CD14-positive monocyte (primary cell): Measurements from ENCODE around the gene ANO7. TPM values are rescaled to one million over a fixed set of nuclear protein-coding genes. Genes with fewer than 3 reads are reported as not detected.

Experiments used
- DNase-seq, 3 donors: peaks; one replicate each; pipeline ENCODE4 v3.0.0-alpha.2; 2011 to 2022
- H2AFZ ChIP-seq: 2 replicates; pipeline ENCODE4 v1.6.0; 2012; ENCODE audit warnings: mild to moderate bottlenecking, low read depth, low read length, inconsistent platforms; ENCODE audit not compliant: insufficient read depth, poor library complexity, severe bottlenecking
- H3K27ac ChIP-seq, 2 donors: 1 replicate in 1 of 2; 2 replicates in 1 of 2; pipeline ENCODE4 v1.5.1; 2012 to 2013; ENCODE audit warnings: low read length in 2 of 2, control low read depth in 1 of 2, inconsistent platforms in 1 of 2, low read depth in 1 of 2, mild to moderate bottlenecking in 1 of 2
- H3K27me3 ChIP-seq, 2 donors: one replicate each; pipeline versions ENCODE4 v1.6.0 to v1.6.1; 2011 to 2013; ENCODE audit warnings: low read length in 2 of 2; ENCODE audit not compliant: control insufficient read depth in 2 of 2, insufficient read depth in 2 of 2
- H3K36me3 ChIP-seq, 2 donors: replicated peaks in 1 of 2; 1 replicate in 1 of 2; 2 replicates in 1 of 2; pipeline versions ENCODE4 v1.5.1 to v1.6.1; 2012 to 2013; ENCODE audit warnings: low read length in 2 of 2, control low read depth in 1 of 2, inconsistent platforms in 1 of 2, mild to moderate bottlenecking in 1 of 2; ENCODE audit not compliant: insufficient read depth in 2 of 2, control insufficient read depth in 1 of 2
- H3K4me1 ChIP-seq, 2 donors: 1 replicate in 1 of 2; 2 replicates in 1 of 2; pipeline versions ENCODE4 v1.5.1 to v1.6.1; 2012 to 2013; ENCODE audit warnings: low read length in 2 of 2, control low read depth in 1 of 2, inconsistent platforms in 1 of 2, mild to moderate bottlenecking in 1 of 2, moderate library complexity in 1 of 2; ENCODE audit not compliant: insufficient read depth in 2 of 2, control insufficient read depth in 1 of 2
- H3K4me2 ChIP-seq: replicated peaks from 2 replicates; pipeline ENCODE3; 2012; ENCODE audit warnings: low read length, moderate library complexity, mild to moderate bottlenecking; ENCODE audit not compliant: poor library complexity, severe bottlenecking; ENCODE audit errors: extremely low read depth
- H3K4me3 ChIP-seq, 3 experiments: fragments of 200-600 bp in 1 of 3; sonication (generic) in 1 of 3; replicated peaks in 1 of 3; 1 replicate in 2 of 3; 2 replicates in 1 of 3; pipeline ENCODE4 v1.5.1; 2011 to 2013; ENCODE audit warnings: low read length in 3 of 3, mild to moderate bottlenecking in 3 of 3, control low read depth in 2 of 3, low read depth in 2 of 3, inconsistent platforms in 1 of 3, moderate library complexity in 1 of 3
- H3K79me2 ChIP-seq: 2 replicates; pipeline ENCODE4 v1.6.0; 2012; ENCODE audit warnings: mild to moderate bottlenecking, control low read depth, inconsistent platforms, low read length, moderate library complexity; ENCODE audit not compliant: insufficient read depth
- H3K9ac ChIP-seq: 2 replicates; pipeline ENCODE4 v1.6.0; 2017; ENCODE audit warnings: low read length, mild to moderate bottlenecking; ENCODE audit not compliant: insufficient read depth, poor library complexity, severe bottlenecking
- H3K9me3 ChIP-seq, 2 donors: replicated peaks in 1 of 2; 1 replicate in 1 of 2; 2 replicates in 1 of 2; pipeline versions ENCODE4 v1.5.1 to v1.6.1; 2012 to 2013; ENCODE audit warnings: low read length in 2 of 2, control low read depth in 1 of 2; ENCODE audit not compliant: control insufficient read depth in 1 of 2, insufficient read depth in 1 of 2
- H4K20me1 ChIP-seq: 2 replicates; pipeline ENCODE4 v1.6.0; 2012; ENCODE audit warnings: mild to moderate bottlenecking, low read length, control low read depth, moderate library complexity; ENCODE audit not compliant: insufficient read depth
- H3K27ac Mint-ChIP-seq, 7 donors: one replicate each; pipeline ENCODE4 v1.8.0; 2020; ENCODE audit warnings: mild to moderate bottlenecking in 7 of 7, mixed read lengths in 7 of 7, moderate library complexity in 6 of 7, inconsistent platforms in 2 of 7
- H3K27me3 Mint-ChIP-seq, 3 donors: one replicate each; pipeline ENCODE4 v1.8.0; 2021 to 2022; ENCODE audit warnings: low read depth in 3 of 3, mild to moderate bottlenecking in 3 of 3, mixed read lengths in 3 of 3, moderate library complexity in 3 of 3, inconsistent platforms in 1 of 3
- H3K36me3 Mint-ChIP-seq, 2 donors: one replicate each; pipeline ENCODE4 v1.8.0; 2020; ENCODE audit warnings: mixed read lengths in 2 of 2, inconsistent platforms in 1 of 2, mild to moderate bottlenecking in 1 of 2
- H3K4me1 Mint-ChIP-seq: one replicate; pipeline ENCODE4 v1.8.0; 2020; ENCODE audit warnings: mild to moderate bottlenecking, mixed read lengths
- H3K4me3 Mint-ChIP-seq, 2 donors: one replicate each; pipeline ENCODE4 v1.8.0; 2020; ENCODE audit warnings: mild to moderate bottlenecking in 2 of 2, mixed read lengths in 2 of 2, moderate library complexity in 1 of 2
- H3K9me3 Mint-ChIP-seq, 7 donors: one replicate each; pipeline ENCODE4 v1.8.0; 2020 to 2022; ENCODE audit warnings: mixed read lengths in 7 of 7, mild to moderate bottlenecking in 6 of 7, moderate library complexity in 6 of 7, inconsistent platforms in 2 of 7
- WGBS: methylation state at CpG from one replicate; pipeline ENCODE4 v1.1.5; 2013; ENCODE audit warnings: missing lambda C conversion rate; ENCODE audit not compliant: insufficient coverage; 5-methylcytosine and 5-hydroxymethylcytosine counted together
- intact Hi-C, 2 donors: fragments of 100-400 bp; cut with micrococcal nuclease; formaldehyde crosslinking; loops; one replicate each; pipeline versions ENCODE4 v1.15.0 to v1.15.1; 2023
- polyA plus RNA-seq, 3 donors: library from polyadenylated mRNA; depleted of rRNA in 1 of 3; unstranded in 2 of 3; stranded (reverse) in 1 of 3; fragments of 300-500 nt in 2 of 3; fragments of >200 nt in 1 of 3; fragmentation: Illumina TruSeq in 2 of 3; gene quantifications; 1 replicate in 2 of 3; 2 replicates in 1 of 3; pipeline ENCODE4 v1.2.3, GENCODE V29; 2012 to 2021
- TF ChIP-seq, protein P1 (sequence below): fragments of 200-600 bp; IDR thresholded peaks from one replicate; pipeline ENCODE4 v1.8.0; 2022; ENCODE audit warnings: antibody characterized with exemption, mild to moderate bottlenecking

Gene ANO7
- polyA plus RNA-seq, 3 donors, result 0.03 TPM; not detected in 2

- Mint-ChIP-seq H3K36me3 (peaks cover 61 to 80% of the 10 kb centered on the region in 2 donors), H3K4me1 (no peaks in the 10 kb centered on the region), H3K27me3 (no peaks in the 10 kb centered on the region), H3K4me3 (no peak overlapping the region), H3K27ac (no peak overlapping the region), H3K9me3 (peaks cover 0 to 3% (median 1%) of the 10 kb centered on the region in 7 donors)
- Histone ChIP-seq H4K20me1 (no peaks in the 10 kb centered on the region), H3K9ac (no peak overlapping the region), H3K4me1 (no peaks in the 10 kb centered on the region), H3K27me3 (no peaks in the 10 kb centered on the region), H2AFZ (no peak overlapping the region), H3K4me2 (no peak overlapping the region), H3K27ac (no peak overlapping the region), H3K9me3 (no peaks in the 10 kb centered on the region), H3K79me2 (no peaks in the 10 kb centered on the region), H3K4me3 (no peak overlapping the region), H3K36me3 (peaks cover 42 to 75% of the 10 kb centered on the region in 2 donors)
- DNase-seq, result no peak
- TF ChIP-seq, protein P1, sequence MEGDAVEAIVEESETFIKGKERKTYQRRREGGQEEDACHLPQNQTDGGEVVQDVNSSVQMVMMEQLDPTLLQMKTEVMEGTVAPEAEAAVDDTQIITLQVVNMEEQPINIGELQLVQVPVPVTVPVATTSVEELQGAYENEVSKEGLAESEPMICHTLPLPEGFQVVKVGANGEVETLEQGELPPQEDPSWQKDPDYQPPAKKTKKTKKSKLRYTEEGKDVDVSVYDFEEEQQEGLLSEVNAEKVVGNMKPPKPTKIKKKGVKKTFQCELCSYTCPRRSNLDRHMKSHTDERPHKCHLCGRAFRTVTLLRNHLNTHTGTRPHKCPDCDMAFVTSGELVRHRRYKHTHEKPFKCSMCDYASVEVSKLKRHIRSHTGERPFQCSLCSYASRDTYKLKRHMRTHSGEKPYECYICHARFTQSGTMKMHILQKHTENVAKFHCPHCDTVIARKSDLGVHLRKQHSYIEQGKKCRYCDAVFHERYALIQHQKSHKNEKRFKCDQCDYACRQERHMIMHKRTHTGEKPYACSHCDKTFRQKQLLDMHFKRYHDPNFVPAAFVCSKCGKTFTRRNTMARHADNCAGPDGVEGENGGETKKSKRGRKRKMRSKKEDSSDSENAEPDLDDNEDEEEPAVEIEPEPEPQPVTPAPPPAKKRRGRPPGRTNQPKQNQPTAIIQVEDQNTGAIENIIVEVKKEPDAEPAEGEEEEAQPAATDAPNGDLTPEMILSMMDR, result no peak
- intact Hi-C loops, result no loop called here
- over 99% methylated on average over 12 of the region's 12 CpGs for WGBS
Measured at GRCh38 chr2:241180495-241180894, 8.0 kb upstream of the ANO7 start.

- Histone ChIP-seq H3K4me1 (no peaks in the 10 kb centered on the region), H3K36me3 (peaks cover 32 to 60% of the 10 kb centered on the region in 2 donors), H3K4me2 (no peak overlapping the region), H2AFZ (no peak overlapping the region), H3K27ac (no peak overlapping the region), H3K9me3 (no peaks in the 10 kb centered on the region), H3K9ac (no peak overlapping the region), H3K27me3 (no peaks in the 10 kb centered on the region), H3K79me2 (no peaks in the 10 kb centered on the region), H4K20me1 (no peaks in the 10 kb centered on the region), H3K4me3 (no peak overlapping the region)
- peaks cover 0 to 3% (median 1%) of the 10 kb centered on the region in 7 donors for H3K9me3 Mint-ChIP-seq
- no peak for DNase-seq
- intact Hi-C loops, result no loop called here
- H3K27ac Mint-ChIP-seq, result no peak overlapping the region
- H3K27me3 Mint-ChIP-seq, result peaks cover 0 to 2% (median 0%) of the 10 kb centered on the region in 3 donors
- 81% methylated on average over 3 of the region's 3 CpGs for WGBS
- no peak overlapping the region for H3K4me3 Mint-ChIP-seq
- H3K4me1 Mint-ChIP-seq, result no peaks in the 10 kb centered on the region
- peaks cover 50 to 64% of the 10 kb centered on the region in 2 donors for H3K36me3 Mint-ChIP-seq
- TF ChIP-seq, protein P1, result no peak
Measured at GRCh38 chr2:241182126-241182525, 6.4 kb upstream of the ANO7 start.
